SU-DHL-6 (cell line): ENCODE data around the gene ITIH6.
"Not testable (repeated sequence)": the region's sequence is repeated elsewhere in the genome, so short reads cannot be mapped to it uniquely, and the experiment has no call there.

ENCODE experiments used
- EZH2phosphoT487 ChIP-seq: fragments of 200-600 bp; sonication (generic), shearing (Covaris generic); conservative IDR thresholded peaks from 2 replicates; pipeline ENCODE4 v1.6.1; 2018; ENCODE audit warnings: mild to moderate bottlenecking, antibody characterized with exemption, low read length, moderate library complexity, mixed read lengths
- TF ChIP-seq, protein P1 (sequence below): fragments of 200-600 bp; sonication (generic); IDR thresholded peaks from one replicate; pipeline ENCODE4 v1.5.1; 2017; ENCODE audit warnings: antibody characterized with exemption, mild to moderate bottlenecking, low read length, moderate library complexity; ENCODE audit not compliant: insufficient read depth, poor library complexity, severe bottlenecking

DNA sequence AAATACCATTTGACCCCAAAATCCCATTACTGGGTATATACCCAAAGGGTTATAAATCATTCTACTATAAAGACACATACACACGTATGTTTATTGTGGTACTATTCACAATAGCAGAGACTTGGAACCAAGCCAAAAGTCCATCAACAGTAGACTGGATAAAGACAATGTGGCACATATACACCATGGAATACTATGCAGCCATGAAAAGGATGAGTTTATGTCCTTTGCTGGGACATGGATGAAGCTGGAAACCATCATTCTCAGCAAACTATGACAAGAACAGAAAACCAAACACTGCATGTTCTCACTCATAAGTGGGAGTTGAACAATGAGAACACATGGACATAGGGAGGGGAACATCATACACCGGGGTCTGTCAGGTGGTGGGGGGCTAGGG, 49.6 kb upstream of the ITIH6 start:
- TF ChIP-seq, protein P1, sequence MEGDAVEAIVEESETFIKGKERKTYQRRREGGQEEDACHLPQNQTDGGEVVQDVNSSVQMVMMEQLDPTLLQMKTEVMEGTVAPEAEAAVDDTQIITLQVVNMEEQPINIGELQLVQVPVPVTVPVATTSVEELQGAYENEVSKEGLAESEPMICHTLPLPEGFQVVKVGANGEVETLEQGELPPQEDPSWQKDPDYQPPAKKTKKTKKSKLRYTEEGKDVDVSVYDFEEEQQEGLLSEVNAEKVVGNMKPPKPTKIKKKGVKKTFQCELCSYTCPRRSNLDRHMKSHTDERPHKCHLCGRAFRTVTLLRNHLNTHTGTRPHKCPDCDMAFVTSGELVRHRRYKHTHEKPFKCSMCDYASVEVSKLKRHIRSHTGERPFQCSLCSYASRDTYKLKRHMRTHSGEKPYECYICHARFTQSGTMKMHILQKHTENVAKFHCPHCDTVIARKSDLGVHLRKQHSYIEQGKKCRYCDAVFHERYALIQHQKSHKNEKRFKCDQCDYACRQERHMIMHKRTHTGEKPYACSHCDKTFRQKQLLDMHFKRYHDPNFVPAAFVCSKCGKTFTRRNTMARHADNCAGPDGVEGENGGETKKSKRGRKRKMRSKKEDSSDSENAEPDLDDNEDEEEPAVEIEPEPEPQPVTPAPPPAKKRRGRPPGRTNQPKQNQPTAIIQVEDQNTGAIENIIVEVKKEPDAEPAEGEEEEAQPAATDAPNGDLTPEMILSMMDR = not testable (repeated sequence)
- not testable (repeated sequence) for TF ChIP-seq EZH2phosphoT487
